Measurements from ENCODE around the gene ITLN2. TPM values are rescaled to one million over a fixed set of nuclear protein-coding genes. Genes with fewer than 3 reads are reported as not detected.

The ITLN2 gene
- total RNA-seq, 8 experiments from 2014 or later = 0.29 to 1.8 (median 0.83) TPM; not detected in 3

Other genes starting within 250 kb of the ITLN2 start
- 1 to 10 TPM in 1 of 8 experiments, under 1 TPM in 3, not detected in 4; 0.05 to 1.3 (median 0.32) TPM for gene CD48, start 243.0 kb downstream of the ITLN2 start, total RNA-seq
- 1 to 10 TPM in 1 of 8 experiments, under 1 TPM in 5, not detected in 2; 0.08 to 1.1 (median 0.12) TPM for gene SLAMF7, start 215.6 kb downstream of the ITLN2 start, total RNA-seq
- 1 to 10 TPM in 1 of 8 experiments, under 1 TPM in 6, not detected in 1; 0.05 to 1.4 (median 0.41) TPM for gene LY9, start 158.6 kb downstream of the ITLN2 start, total RNA-seq
- gene CD244, start 91.9 kb downstream of the ITLN2 start, total RNA-seq = 1 to 10 TPM in 1 of 8 experiments, under 1 TPM in 4, not detected in 3; 0.08 to 3.7 (median 0.31) TPM
- 1 to 10 TPM in 1 of 8 experiments, under 1 TPM in 2, not detected in 5; 0.17 to 1.3 (median 0.57) TPM for gene ITLN1, start 69.6 kb downstream of the ITLN2 start, total RNA-seq
- 10 to 100 TPM in 1 of 8 experiments, 1 to 10 TPM in 7; 1.4 to 14.5 (median 5.2) TPM for gene F11R, start 66.3 kb upstream of the ITLN2 start, total RNA-seq
- gene TSTD1, start 84.2 kb upstream of the ITLN2 start, total RNA-seq = 10 to 100 TPM in 1 of 8 experiments, 1 to 10 TPM in 4, under 1 TPM in 1, not detected in 2; 0.46 to 13.4 (median 1.9) TPM
- gene USF1, start 91.2 kb upstream of the ITLN2 start, total RNA-seq = 100 to 1,000 TPM in 3 of 8 experiments, 10 to 100 TPM in 5; 60.3 to 156 (median 85.6) TPM
- gene ARHGAP30, start 115.1 kb upstream of the ITLN2 start, total RNA-seq = 1 to 10 TPM in 5 of 8 experiments, under 1 TPM in 3; 0.64 to 2.8 (median 1.3) TPM
- gene NECTIN4, start 134.7 kb upstream of the ITLN2 start, total RNA-seq = 10 to 100 TPM in 1 of 8 experiments, 1 to 10 TPM in 2, under 1 TPM in 4, not detected in 1; 0.14 to 29.1 (median 0.85) TPM
- gene KLHDC9, start 143.6 kb upstream of the ITLN2 start, total RNA-seq = 10 to 100 TPM in 5 of 8 experiments, 1 to 10 TPM in 2, not detected in 1; 1.5 to 38.5 (median 30.0) TPM
- gene PFDN2, start 163.2 kb upstream of the ITLN2 start, total RNA-seq = 100 to 1,000 TPM in 7 of 8 experiments, 10 to 100 TPM in 1; 99.1 to 356 (median 197) TPM
- gene NIT1, start 163.3 kb upstream of the ITLN2 start, total RNA-seq = 10 to 100 TPM; 27.7 to 59.0 (median 45.7) TPM
- gene DEDD, start 177.9 kb upstream of the ITLN2 start, total RNA-seq = 10 to 100 TPM; 12.6 to 34.4 (median 23.0) TPM
- 100 to 1,000 TPM in 2 of 8 experiments, 10 to 100 TPM in 6; 49.7 to 124 (median 91.4) TPM for gene UFC1, start 199.2 kb upstream of the ITLN2 start, total RNA-seq
- gene USP21, start 204.7 kb upstream of the ITLN2 start, total RNA-seq = 10 to 100 TPM; 11.2 to 30.4 (median 22.8) TPM
- 10 to 100 TPM; 18.4 to 86.8 (median 39.6) TPM for gene PPOX, start 211.6 kb upstream of the ITLN2 start, total RNA-seq
- 10 to 100 TPM; 32.2 to 50.4 (median 39.9) TPM for gene B4GALT3, start 222.7 kb upstream of the ITLN2 start, total RNA-seq
- 10 to 100 TPM in 3 of 8 experiments, 1 to 10 TPM in 3, under 1 TPM in 2; 0.33 to 18.5 (median 2.3) TPM for gene ADAMTS4, start 244.2 kb upstream of the ITLN2 start, total RNA-seq
- 100 to 1,000 TPM in 7 of 8 experiments, 10 to 100 TPM in 1; 87.8 to 151 (median 125) TPM for gene NDUFS2, start 247.6 kb upstream of the ITLN2 start, total RNA-seq